WTC11 (cell line): Measurements from ENCODE around the gene PEX19. TPM values are rescaled to one million over a fixed set of nuclear protein-coding genes. Genes with fewer than 3 reads are reported as not detected.
A peak's percentile ranks its signal among the peaks of the same experiment; 100 is the strongest.

ENCODE experiments used
- ATAC-seq: fragments of 200-7000 bp; cut with Tn5 transposase; 2 replicates; pipeline ENCODE4 v1.10.0; 2021; ENCODE audit warnings: mild to moderate bottlenecking, moderate library complexity
- CTCF ChIA-PET: fragments of 300-600 bp; sonication (Branson Sonifier 250); formaldehyde crosslinking; loops from one replicate; lab custom pipeline; 2021; ENCODE audit warnings: antibody characterized with exemption; lab: Charles Lee
- POLR2A ChIA-PET: fragments of 350-600 bp; sonication (Branson Sonifier 250); formaldehyde crosslinking; loops from one replicate; lab custom pipeline; 2021; ENCODE audit warnings: antibody characterized with exemption; lab: Charles Lee
- DNase-seq: peaks from one replicate; pipeline ENCODE4 v3.0.0; 2021; ENCODE audit warnings: low spot score
- H3K27ac Mint-ChIP-seq: 2 replicates; pipeline ENCODE4 v1.8.0; 2021; ENCODE audit warnings: mixed read lengths
- H3K27me3 Mint-ChIP-seq: 2 replicates; pipeline ENCODE4 v1.8.0; 2021; ENCODE audit warnings: low read depth, mild to moderate bottlenecking, moderate library complexity, mixed read lengths
- H3K36me3 Mint-ChIP-seq: 2 replicates; pipeline ENCODE4 v1.8.0; 2021; ENCODE audit warnings: mixed read lengths
- H3K4me1 Mint-ChIP-seq: 2 replicates; pipeline ENCODE4 v1.8.0; 2022; ENCODE audit warnings: mixed read lengths
- H3K4me3 Mint-ChIP-seq: 2 replicates; pipeline ENCODE4 v1.8.0; 2021; ENCODE audit warnings: mild to moderate bottlenecking, moderate library complexity, mixed read lengths
- H3K9me3 Mint-ChIP-seq: 2 replicates; pipeline ENCODE4 v1.8.0; 2021; ENCODE audit warnings: mixed read lengths
- AFF4 ChIP-seq: sonication (generic); formaldehyde crosslinking; IDR thresholded peaks from 2 replicates; pipeline ENCODE4 v1.8.1; 2023; ENCODE audit warnings: mild to moderate bottlenecking, missing genetic modification reagents, borderline replicate concordance
- ARID4B ChIP-seq: sonication (generic); formaldehyde crosslinking; IDR thresholded peaks from 2 replicates; pipeline ENCODE4 v1.8.0; 2023; ENCODE audit warnings: missing genetic modification reagents, mild to moderate bottlenecking, borderline replicate concordance
- E2F5 ChIP-seq: sonication (generic); formaldehyde crosslinking; IDR thresholded peaks from 2 replicates; pipeline ENCODE4 v1.8.1; 2022; ENCODE audit warnings: mild to moderate bottlenecking, moderate library complexity, missing genetic modification reagents
- ESRRA ChIP-seq: sonication (generic); formaldehyde crosslinking; IDR thresholded peaks from 2 replicates; pipeline ENCODE4 v1.8.1; 2022; ENCODE audit warnings: mild to moderate bottlenecking, missing genetic modification reagents, borderline replicate concordance
- ETV6 ChIP-seq: sonication (generic); formaldehyde crosslinking; IDR thresholded peaks from 2 replicates; pipeline ENCODE4 v1.8.1; 2022; ENCODE audit warnings: mild to moderate bottlenecking, missing genetic modification reagents
- FOXK1 ChIP-seq: sonication (generic); formaldehyde crosslinking; IDR thresholded peaks from 2 replicates; pipeline ENCODE4 v1.8.0; 2022; ENCODE audit warnings: mild to moderate bottlenecking, moderate library complexity, missing genetic modification reagents
- IRF2 ChIP-seq: sonication (generic); formaldehyde crosslinking; IDR thresholded peaks from 2 replicates; pipeline ENCODE4 v1.8.0; 2022; ENCODE audit warnings: low read depth, missing genetic modification reagents, borderline replicate concordance
- NFATC4 ChIP-seq: fragments of 250-450 bp; sonication (Bioruptor Pico); IDR thresholded peaks from 2 replicates; pipeline ENCODE4 v1.9.0; 2021; ENCODE audit warnings: mild to moderate bottlenecking
- NR2C2 ChIP-seq: sonication (generic); formaldehyde crosslinking; IDR thresholded peaks from 2 replicates; pipeline ENCODE4 v1.8.0; 2022; ENCODE audit warnings: mild to moderate bottlenecking, missing genetic modification reagents
- RELA ChIP-seq: sonication (generic); formaldehyde crosslinking; IDR thresholded peaks from 2 replicates; pipeline ENCODE4 v1.8.1; 2022; ENCODE audit warnings: missing genetic modification reagents, mild to moderate bottlenecking, borderline replicate concordance
- SOX15 ChIP-seq: fragments of 250-450 bp; sonication (Bioruptor Pico); IDR thresholded peaks from 2 replicates; pipeline ENCODE4 v1.9.0; 2021; ENCODE audit warnings: mild to moderate bottlenecking
- SP1 ChIP-seq: sonication (generic); formaldehyde crosslinking; conservative IDR thresholded peaks from 2 replicates; pipeline ENCODE4 v1.8.1; 2022; ENCODE audit warnings: missing genetic modification reagents
- TEAD4 ChIP-seq: sonication (generic); formaldehyde crosslinking; IDR thresholded peaks from 2 replicates; pipeline ENCODE4 v1.8.0; 2022; ENCODE audit warnings: mild to moderate bottlenecking, missing genetic modification reagents
- ZBTB21 ChIP-seq: sonication (generic); formaldehyde crosslinking; IDR thresholded peaks from 2 replicates; pipeline ENCODE4 v1.8.1; 2023; ENCODE audit warnings: mild to moderate bottlenecking, missing genetic modification reagents, borderline replicate concordance
- ZMAT4 ChIP-seq: fragments of 250-450 bp; sonication (Bioruptor Pico); IDR thresholded peaks from 2 replicates; pipeline ENCODE4 v1.9.0; 2021; ENCODE audit warnings: mild to moderate bottlenecking
- ZNF121 ChIP-seq: sonication (generic); formaldehyde crosslinking; IDR thresholded peaks from 2 replicates; pipeline ENCODE4 v1.8.0; 2023; ENCODE audit warnings: missing genetic modification reagents
- ZNF138 ChIP-seq: sonication (generic); formaldehyde crosslinking; conservative IDR thresholded peaks from 2 replicates; pipeline ENCODE4 v1.8.1; 2022; ENCODE audit warnings: mild to moderate bottlenecking, moderate library complexity, missing genetic modification reagents
- ZNF263 ChIP-seq: sonication (generic); formaldehyde crosslinking; IDR thresholded peaks from 2 replicates; pipeline ENCODE4 v1.8.1; 2022; ENCODE audit warnings: low read depth, mild to moderate bottlenecking, moderate library complexity, missing genetic modification reagents
- total RNA-seq: library from RNA; stranded (reverse); gene quantifications from 3 replicates; pipeline ENCODE4 v1.2.3, GENCODE V29; 2021
- TF ChIP-seq, protein P1 (sequence below): fragments of 250-450 bp; sonication (Bioruptor Pico); IDR thresholded peaks from 2 replicates; pipeline ENCODE4 v2.1.2; 2022; ENCODE audit warnings: mild to moderate bottlenecking, moderate library complexity
- TF ChIP-seq, protein P2 (sequence below): fragments of 250-450 bp; sonication (Bioruptor Pico); IDR thresholded peaks from 2 replicates; pipeline ENCODE4 v1.8.0; 2021; ENCODE audit warnings: mild to moderate bottlenecking

The PEX19 gene
- total RNA-seq, 1 experiment from 2014 or later: 85.2 TPM

DNA sequence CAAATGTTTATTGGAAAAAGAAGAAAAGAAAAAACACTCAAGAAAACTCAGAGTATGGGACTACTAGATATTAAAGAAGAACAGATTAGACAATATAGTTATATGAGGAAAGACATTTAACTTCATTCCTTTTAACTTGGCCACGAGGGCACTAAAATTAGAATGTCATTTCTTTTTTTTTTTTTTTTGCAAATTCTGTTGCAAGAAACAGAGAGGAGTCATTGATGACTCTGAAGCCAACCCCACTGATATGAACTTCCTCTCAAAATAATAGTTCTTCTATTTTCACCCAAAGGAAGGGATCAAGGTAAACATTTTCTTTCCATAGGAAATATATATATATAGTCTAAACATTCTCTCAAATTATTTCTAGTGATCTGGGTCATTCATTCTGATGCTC, 24.6 kb upstream of the PEX19 start (continued):
- no peak for TF ChIP-seq AFF4 (CRISPR knock-in tag)
- no peak for TF ChIP-seq ARID4B (CRISPR knock-in tag)
- TF ChIP-seq ZNF138 (CRISPR knock-in tag): no peak
- no peak for TF ChIP-seq E2F5 (CRISPR knock-in tag)
- no peak for TF ChIP-seq NFATC4 (CRISPR knock-in tag)
- TF ChIP-seq ETV6 (CRISPR knock-in tag): no peak
- TF ChIP-seq, protein P1, sequence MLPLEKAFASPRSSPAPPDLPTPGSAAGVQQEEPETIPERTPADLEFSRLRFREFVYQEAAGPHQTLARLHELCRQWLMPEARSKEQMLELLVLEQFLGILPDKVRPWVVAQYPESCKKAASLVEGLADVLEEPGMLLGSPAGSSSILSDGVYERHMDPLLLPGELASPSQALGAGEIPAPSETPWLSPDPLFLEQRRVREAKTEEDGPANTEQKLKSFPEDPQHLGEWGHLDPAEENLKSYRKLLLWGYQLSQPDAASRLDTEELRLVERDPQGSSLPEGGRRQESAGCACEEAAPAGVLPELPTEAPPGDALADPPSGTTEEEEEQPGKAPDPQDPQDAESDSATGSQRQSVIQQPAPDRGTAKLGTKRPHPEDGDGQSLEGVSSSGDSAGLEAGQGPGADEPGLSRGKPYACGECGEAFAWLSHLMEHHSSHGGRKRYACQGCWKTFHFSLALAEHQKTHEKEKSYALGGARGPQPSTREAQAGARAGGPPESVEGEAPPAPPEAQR (CRISPR knock-in tag): no peak

GRCh38 chr1:160309185-160309557, 24.2 kb upstream of the PEX19 start:
- no peak overlapping the region for H3K4me3 Mint-ChIP-seq
- ChIA-PET CTCF (interaction anchor here (1.2 to 4.2 kb wide), 4 partner anchors 17 to 67 kb away, joined by 3 to 49 read pairs (median 14); no protein-coding TSS in a partner anchor), POLR2A (no interaction called here)
- H3K27ac Mint-ChIP-seq: peak overlapping the region; percentile 33; the same call in 1 of the 2 replicates
- no peak for DNase-seq
- H3K27me3 Mint-ChIP-seq: no peaks in the 10 kb centered on the region
- H3K4me1 Mint-ChIP-seq: peaks cover 33% of the 10 kb centered on the region
- no peaks in the 10 kb centered on the region for H3K9me3 Mint-ChIP-seq
- H3K36me3 Mint-ChIP-seq: peaks cover 73% of the 10 kb centered on the region
- no peak for ATAC-seq
- TF ChIP-seq SP1: no peak
- TF ChIP-seq ZMAT4 (CRISPR knock-in tag): no peak
- TF ChIP-seq ZNF263 (CRISPR knock-in tag): no peak
- no peak for TF ChIP-seq NR2C2
- TF ChIP-seq ARID4B (CRISPR knock-in tag): no peak
- TF ChIP-seq FOXK1 (CRISPR knock-in tag): no peak
- no peak for TF ChIP-seq ESRRA (CRISPR knock-in tag)
- TF ChIP-seq TEAD4 (CRISPR knock-in tag): no peak
- no peak for TF ChIP-seq RELA (CRISPR knock-in tag)
- TF ChIP-seq, protein P2, sequence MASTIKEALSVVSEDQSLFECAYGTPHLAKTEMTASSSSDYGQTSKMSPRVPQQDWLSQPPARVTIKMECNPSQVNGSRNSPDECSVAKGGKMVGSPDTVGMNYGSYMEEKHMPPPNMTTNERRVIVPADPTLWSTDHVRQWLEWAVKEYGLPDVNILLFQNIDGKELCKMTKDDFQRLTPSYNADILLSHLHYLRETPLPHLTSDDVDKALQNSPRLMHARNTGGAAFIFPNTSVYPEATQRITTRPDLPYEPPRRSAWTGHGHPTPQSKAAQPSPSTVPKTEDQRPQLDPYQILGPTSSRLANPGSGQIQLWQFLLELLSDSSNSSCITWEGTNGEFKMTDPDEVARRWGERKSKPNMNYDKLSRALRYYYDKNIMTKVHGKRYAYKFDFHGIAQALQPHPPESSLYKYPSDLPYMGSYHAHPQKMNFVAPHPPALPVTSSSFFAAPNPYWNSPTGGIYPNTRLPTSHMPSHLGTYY: no peak
- no peak for TF ChIP-seq SOX15
- no peak for TF ChIP-seq ZBTB21 (CRISPR knock-in tag)
- no peak for TF ChIP-seq ZNF121 (CRISPR knock-in tag)
- TF ChIP-seq IRF2 (CRISPR knock-in tag): no peak
